Esophagus muscularis mucosa (tissue), 4 donors: ENCODE measurements around the gene TIMM13. TPM values are rescaled to one million over a fixed set of nuclear protein-coding genes. Genes with fewer than 3 reads are reported as not detected.

ENCODE experiments used
- DNase-seq: peaks from one replicate; pipeline ENCODE4 v3.0.0-alpha.2; 2017; ENCODE audit errors: extremely low spot score
- H3K27ac ChIP-seq, 4 donors: fragments of 200-600 bp; sonication (generic); replicated peaks in 1 of 4; 1 replicate in 3 of 4; 2 replicates in 1 of 4; pipeline ENCODE4 v1.5.1; 2016 to 2019; ENCODE audit warnings: mild to moderate bottlenecking in 1 of 4
- H3K27me3 ChIP-seq, 4 donors: fragments of 200-600 bp; sonication (generic); one replicate each; pipeline versions ENCODE4 v1.5.1 to v1.6.0; 2016 to 2019
- H3K36me3 ChIP-seq, 4 donors: fragments of 200-600 bp; sonication (generic); one replicate each; pipeline ENCODE4 v1.5.1; 2016 to 2019
- H3K4me1 ChIP-seq, 4 donors: fragments of 200-600 bp; sonication (generic); one replicate each; pipeline ENCODE4 v1.5.1; 2016 to 2019
- H3K4me3 ChIP-seq, 4 donors: fragments of 200-600 bp; sonication (generic); 1 replicate in 2 of 4; 2 replicates in 2 of 4; pipeline ENCODE4 v1.5.1; 2016 to 2019; ENCODE audit warnings: mild to moderate bottlenecking in 4 of 4, moderate library complexity in 1 of 4
- H3K9me3 ChIP-seq, 4 donors: fragments of 200-600 bp; sonication (generic); 1 replicate in 3 of 4; 2 replicates in 1 of 4; pipeline ENCODE4 v1.5.1; 2016 to 2019
- CTCF ChIP-seq, 3 experiments: fragments of 200-600 bp in 2 of 3; fragments of 450-650 bp in 1 of 3; sonication (generic) in 2 of 3; IDR thresholded peaks; one replicate each; pipeline ENCODE4 v1.5.1; 2017 to 2019; ENCODE audit warnings: antibody characterized with exemption in 3 of 3, mild to moderate bottlenecking in 2 of 3, moderate library complexity in 1 of 3
- EP300 ChIP-seq: sonication (generic); formaldehyde crosslinking; IDR thresholded peaks from one replicate; pipeline ENCODE4 v1.6.1; 2017; ENCODE audit warnings: antibody characterized with exemption
- POLR2A ChIP-seq: fragments of 450-650 bp; IDR thresholded peaks from one replicate; pipeline ENCODE4 v1.6.1; 2017; ENCODE audit warnings: antibody characterized with exemption, moderate library complexity, mild to moderate bottlenecking, low read depth
- POLR2AphosphoS5 ChIP-seq, 2 donors: sonication (generic); formaldehyde crosslinking; IDR thresholded peaks; one replicate each; pipeline ENCODE4 v1.6.1; 2017; ENCODE audit warnings: antibody characterized with exemption in 2 of 2
- WGBS: methylation state at CpG from one replicate; pipeline ENCODE4 v1.1.5; 2018; 5-methylcytosine and 5-hydroxymethylcytosine counted together
- intact Hi-C: fragments of 100-400 bp; cut with DNase I; formaldehyde crosslinking; loops from one replicate; pipeline ENCODE4 v1.15.1; 2023
- total RNA-seq, 4 donors: library from RNA; depleted of rRNA; stranded (reverse); fragments of >200 nt; gene quantifications; one replicate each; pipeline versions ENCODE4 v1.1.0 to v1.2.1, GENCODE V29; 2016

The TIMM13 gene
- total RNA-seq, 4 donors from 2014 or later: 16.2 to 37.7 (median 28.1) TPM

DNA sequence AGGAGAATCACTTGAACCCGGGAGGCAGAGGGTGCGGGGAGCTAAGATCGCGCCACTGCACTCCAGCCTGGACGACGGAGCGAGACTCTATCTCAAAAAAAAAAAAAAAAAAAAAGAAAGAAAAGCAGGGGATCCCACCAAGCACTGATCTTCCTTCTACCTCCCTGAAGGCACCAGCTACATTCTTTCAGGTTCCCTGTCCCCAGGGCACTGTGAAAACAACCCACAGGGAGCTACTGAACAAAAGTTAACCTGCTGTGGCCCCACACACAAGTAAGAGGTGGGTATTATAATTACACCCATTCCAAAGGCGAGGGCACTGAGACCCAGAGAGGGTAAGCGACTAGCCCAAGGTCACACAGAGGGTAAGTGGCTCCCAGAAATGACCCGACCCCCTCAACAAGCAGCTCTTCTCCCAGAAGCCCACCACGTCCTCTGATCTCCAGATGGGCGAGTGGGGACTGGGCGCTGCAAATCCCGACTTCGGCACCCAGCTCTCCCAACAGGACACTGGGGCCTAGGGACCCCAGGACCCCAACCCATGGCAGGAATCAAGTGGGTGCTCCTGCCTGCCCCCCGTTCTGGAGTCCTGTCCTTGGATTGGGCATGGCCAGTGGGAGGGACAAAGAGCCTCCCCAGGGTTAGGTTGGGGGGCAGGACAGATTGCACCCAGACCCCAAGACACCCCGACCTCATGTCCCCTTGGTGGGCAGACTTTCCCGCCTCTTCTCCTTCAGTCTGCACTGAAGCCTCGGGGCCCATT is 27.0 kb upstream of the TIMM13 start:
- WGBS: 90% methylated on average over 14 of the region's 19 CpGs

DNA sequence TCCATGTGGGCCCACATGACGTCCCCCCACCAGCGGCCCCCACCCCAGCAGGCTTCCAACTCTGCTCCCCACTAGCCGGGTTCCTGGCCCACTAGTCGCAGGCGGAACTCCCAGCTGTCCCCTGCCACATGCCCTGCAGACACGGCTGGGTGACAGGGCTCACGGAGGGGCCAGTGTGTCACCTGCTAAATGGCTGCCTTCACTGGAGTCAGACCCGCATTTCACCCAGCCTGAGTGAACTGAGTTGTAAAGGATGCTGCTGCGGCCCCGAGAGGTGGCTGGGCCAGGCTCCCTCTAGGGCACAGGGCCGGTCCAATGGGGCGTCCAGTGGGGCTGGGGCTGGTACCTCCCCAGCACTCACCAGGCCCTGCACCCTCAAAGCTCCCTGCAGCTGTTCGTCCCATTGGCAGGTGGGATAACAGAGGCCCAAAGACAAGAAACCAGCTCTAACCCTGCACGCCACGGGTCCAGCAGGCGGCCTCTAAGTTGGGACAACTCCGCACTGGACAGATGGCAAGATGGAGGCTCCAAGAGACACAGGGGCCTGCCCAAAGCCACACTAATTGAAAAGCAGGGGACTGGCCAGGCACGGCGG is 26.1 kb upstream of the TIMM13 start:
- Histone ChIP-seq H3K27me3 (no peaks in the 10 kb centered on the region), H3K9me3 (no peaks in the 10 kb centered on the region), H3K4me1 (peaks cover 14 to 28% (median 26%) of the 10 kb centered on the region in 4 donors), H3K27ac (no peak overlapping the region), H3K4me3 (no peak overlapping the region), H3K36me3 (peaks cover 0 to 15% (median 3%) of the 10 kb centered on the region in 4 donors)
- intact Hi-C loops: no loop called here
- no peak for DNase-seq
- 87% methylated on average over 5 of the region's 19 CpGs for WGBS
- TF ChIP-seq POLR2A (no peak), POLR2AphosphoS5 (IDR thresholded peaks at IDR 0.05) (no peak), EP300 (no peak), CTCF (IDR thresholded peaks at IDR 0.05) (no peak)

More for the DNA sequence above, 27.0 kb upstream of the TIMM13 start:
- intact Hi-C loops: no loop called here
- TF ChIP-seq CTCF (IDR thresholded peaks at IDR 0.05) (no peak), POLR2A (no peak), EP300 (no peak), POLR2AphosphoS5 (IDR thresholded peaks at IDR 0.05) (no peak)
- Histone ChIP-seq H3K4me3 (no peak overlapping the region), H3K9me3 (no peaks in the 10 kb centered on the region), H3K27me3 (no peaks in the 10 kb centered on the region), H3K4me1 (peaks cover 14 to 28% (median 26%) of the 10 kb centered on the region in 4 donors), H3K36me3 (peaks cover 0 to 15% (median 3%) of the 10 kb centered on the region in 4 donors), H3K27ac (no peak overlapping the region)
- DNase-seq: no peak

DNA sequence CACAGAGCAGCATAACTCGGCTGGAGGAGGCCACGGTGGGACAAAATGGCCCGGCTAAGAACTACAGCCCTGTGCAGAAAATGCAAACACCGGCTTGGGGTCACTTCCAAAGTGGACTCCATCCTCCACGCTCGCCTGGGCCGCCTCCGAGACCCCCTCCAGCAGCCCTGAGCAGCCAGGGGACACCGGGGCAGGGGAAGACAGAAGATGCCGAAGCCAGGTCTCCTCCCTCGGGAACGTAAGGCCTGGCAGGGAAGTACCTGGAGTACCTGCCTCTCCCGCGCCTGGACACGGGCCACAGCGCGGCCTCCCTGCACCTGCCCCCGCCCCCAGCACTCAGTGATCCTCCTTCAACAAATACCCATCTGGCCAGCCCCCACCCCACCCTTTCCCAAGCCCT is 24.4 kb upstream of the TIMM13 start:
- no peak for DNase-seq
- intact Hi-C loops: no loop called here
- Histone ChIP-seq H3K4me1 (peaks cover 11 to 22% (median 18%) of the 10 kb centered on the region in 4 donors), H3K4me3 (no peak overlapping the region), H3K36me3 (peaks cover 0 to 15% (median 3%) of the 10 kb centered on the region in 4 donors), H3K27ac (no peak overlapping the region), H3K27me3 (no peaks in the 10 kb centered on the region), H3K9me3 (no peaks in the 10 kb centered on the region)
- 95% methylated on average over 15 of the region's 18 CpGs for WGBS
- TF ChIP-seq POLR2AphosphoS5 (IDR thresholded peaks at IDR 0.05): no peak
- no peak for TF ChIP-seq CTCF (IDR thresholded peaks at IDR 0.05)
- no peak for TF ChIP-seq EP300
- TF ChIP-seq POLR2A: no peak

- no peaks in the 10 kb centered on the region for H3K9me3 ChIP-seq
- H3K4me3 ChIP-seq: no peak overlapping the region
- H3K27me3 ChIP-seq: no peaks in the 10 kb centered on the region
- TF ChIP-seq EP300 (no peak), POLR2AphosphoS5 (IDR thresholded peaks at IDR 0.05) (no peak), POLR2A (no peak), CTCF (IDR thresholded peaks at IDR 0.05) (no peak)
- H3K27ac ChIP-seq: no peak overlapping the region
- WGBS: 93% methylated on average over 7 of the region's 7 CpGs
- DNase-seq: no peak
- intact Hi-C loops: no loop called here
- peaks cover 11 to 18% (median 16%) of the 10 kb centered on the region in 4 donors for H3K4me1 ChIP-seq
- H3K36me3 ChIP-seq: peaks cover 0 to 15% (median 3%) of the 10 kb centered on the region in 4 donors
Observed at GRCh38 chr19:2451138-2451537, 23.8 kb upstream of the TIMM13 start.
